ENCODE data around the gene GPR4.
"Not testable (repeated sequence)": the region's sequence is repeated elsewhere in the genome, so short reads cannot be mapped to it uniquely, and the experiment has no call there.

The GPR4 gene

GRCh38 chr19:45601524-45602374, at the start of gene GPR4:
Gene GPR4 (minus strand): TSS chr19:45602212. CDS start chr19:45591866, 10,346 bp downstream.
- no peak for DNase-seq

GRCh38 chr19:45650722-45651121, 48.7 kb upstream of the GPR4 start:
- no peak for DNase-seq

DNA sequence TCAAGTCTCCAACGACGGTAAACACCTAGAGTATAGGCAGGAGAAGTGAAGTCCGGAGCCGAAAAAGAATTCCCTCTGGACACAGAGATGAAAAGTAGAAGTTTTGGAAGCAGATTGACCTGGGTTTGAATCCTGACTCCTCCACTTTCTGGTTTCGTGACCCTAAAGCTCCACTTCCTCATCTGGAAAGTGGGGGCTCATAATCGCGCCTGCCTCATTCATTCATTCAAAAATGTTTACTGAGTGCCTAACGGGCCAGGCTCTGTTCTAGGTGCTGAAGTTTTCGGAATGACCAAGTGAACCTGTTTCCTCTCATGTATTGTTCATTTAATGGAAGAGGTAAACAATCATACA, 44.3 kb upstream of the GPR4 start:
- DNase-seq: no peak

DNA sequence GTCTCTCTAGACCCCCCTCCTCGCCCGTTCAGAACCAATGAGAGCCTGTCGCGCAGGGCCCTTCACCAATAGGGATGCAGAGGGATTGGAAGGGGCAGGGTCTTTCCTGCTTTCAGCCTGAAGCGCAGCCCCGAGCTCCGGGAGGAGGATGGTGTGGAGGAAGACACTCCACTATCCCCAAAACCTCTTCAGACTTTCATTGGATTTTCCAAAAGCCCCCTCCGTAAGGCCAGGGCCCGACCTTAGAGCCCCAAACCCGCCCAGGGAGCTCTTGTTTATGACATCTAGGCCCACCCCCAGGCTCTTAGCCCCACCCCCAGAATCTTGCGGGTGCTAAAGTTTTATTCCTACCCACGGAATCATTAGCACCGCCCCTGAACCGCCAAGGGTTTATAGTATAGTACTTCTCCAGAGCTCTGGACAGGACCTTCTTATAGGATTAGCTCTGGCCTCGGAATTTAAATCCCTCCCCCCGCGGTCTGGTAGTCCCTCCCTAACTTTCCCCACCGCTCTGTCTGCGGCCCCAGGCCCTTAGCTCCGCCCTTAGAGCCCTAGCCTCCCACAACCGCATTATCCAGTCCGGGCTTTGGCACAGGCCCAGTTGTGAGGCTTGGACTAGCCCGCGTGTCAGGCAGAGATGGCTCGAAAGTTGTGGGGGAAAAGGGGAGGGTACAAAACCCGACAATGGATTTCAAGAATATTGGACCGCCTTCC, 43.8 kb upstream of the GPR4 start:
- DNase-seq: peak; percentile 36

DNA sequence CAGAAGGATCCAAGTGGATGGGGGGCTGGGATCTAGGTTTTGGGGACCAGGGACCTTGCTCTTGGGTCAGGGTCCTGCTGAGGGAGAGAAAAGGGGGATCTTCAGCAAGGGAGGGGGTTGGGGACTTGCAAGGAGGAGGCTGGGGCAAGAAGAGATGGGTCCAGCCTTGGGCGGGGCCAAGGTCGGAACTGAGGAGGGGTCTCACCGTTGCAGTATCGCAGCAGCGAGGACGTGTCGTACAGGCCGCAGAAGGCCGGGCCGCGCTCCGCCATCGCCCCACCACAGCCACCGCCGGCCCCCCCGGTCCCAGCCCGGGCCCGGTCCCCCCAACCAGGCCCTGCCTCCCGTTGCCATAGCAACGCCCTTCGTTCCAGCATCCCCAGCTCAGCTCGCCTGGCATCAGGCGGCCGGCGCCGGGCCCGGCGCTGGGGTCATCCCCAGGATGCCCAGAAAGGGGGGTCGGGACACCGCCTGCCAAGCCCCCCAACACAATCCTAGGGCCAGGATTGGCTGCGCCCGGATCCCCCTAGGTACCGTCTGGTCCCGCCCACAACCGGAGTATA, 43.1 kb upstream of the GPR4 start:
- no peak for DNase-seq

- no peak for DNase-seq
These were observed 42.1 kb upstream of the GPR4 start for GRCh38 chr19:45643927-45644771.

- peak; percentile 57 for DNase-seq
These were observed 41.3 kb upstream of the GPR4 start for GRCh38 chr19:45643024-45643926.

DNA sequence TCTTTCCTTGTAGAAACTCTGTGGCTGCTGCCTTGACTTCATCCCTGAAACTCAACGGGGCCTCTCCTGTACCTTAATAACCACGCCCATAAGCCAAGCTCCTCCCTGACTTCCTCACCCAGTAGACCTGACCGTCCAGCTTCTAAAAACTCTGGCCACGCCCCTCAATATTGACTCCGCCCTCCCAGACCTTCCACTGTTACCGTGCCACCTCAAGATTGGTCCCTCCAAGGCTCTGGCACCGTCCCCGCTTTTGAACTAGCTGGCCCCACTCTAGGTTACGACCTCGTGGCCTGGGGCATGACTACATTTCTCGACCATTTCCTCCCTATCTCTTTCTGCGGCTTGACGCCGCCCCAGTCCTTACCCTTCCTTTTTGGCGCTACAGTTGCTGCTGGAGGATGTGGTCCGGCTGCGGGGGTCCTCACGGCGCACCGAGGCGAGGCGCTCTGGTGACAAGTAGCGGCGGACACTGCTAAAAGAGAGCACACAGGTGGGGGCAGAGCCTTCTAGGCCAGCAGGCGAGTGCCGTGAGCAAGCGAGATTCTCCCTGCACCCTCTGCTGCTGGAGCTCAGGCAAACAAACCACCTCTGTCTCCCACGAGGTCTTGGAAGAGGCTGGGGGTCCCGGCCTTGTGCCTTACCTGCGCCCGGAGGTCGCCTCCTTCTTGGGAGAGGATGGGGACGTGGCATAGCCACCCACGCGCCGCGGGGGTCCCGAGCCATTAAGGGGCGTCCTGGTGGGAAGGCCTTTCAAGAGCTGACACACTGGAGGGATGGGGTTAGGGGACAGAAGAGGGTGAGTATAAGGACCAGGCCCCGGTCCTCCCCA, 39.5 kb upstream of the GPR4 start:
- DNase-seq: peak; percentile 40

GRCh38 chr19:45640849-45641273, 38.8 kb upstream of the GPR4 start:
- no peak for DNase-seq

- no peak for DNase-seq
These were observed 37.1 kb upstream of the GPR4 start, which contains the start of gene EML2 for GRCh38 chr19:45638930-45639729. Gene EML2 (minus strand): TSS chr19:45639397. CDS start chr19:45639376, 21 bp downstream.

- DNase-seq: no peak
These were observed 36.1 kb upstream of the GPR4 start for GRCh38 chr19:45637890-45638667.

DNA sequence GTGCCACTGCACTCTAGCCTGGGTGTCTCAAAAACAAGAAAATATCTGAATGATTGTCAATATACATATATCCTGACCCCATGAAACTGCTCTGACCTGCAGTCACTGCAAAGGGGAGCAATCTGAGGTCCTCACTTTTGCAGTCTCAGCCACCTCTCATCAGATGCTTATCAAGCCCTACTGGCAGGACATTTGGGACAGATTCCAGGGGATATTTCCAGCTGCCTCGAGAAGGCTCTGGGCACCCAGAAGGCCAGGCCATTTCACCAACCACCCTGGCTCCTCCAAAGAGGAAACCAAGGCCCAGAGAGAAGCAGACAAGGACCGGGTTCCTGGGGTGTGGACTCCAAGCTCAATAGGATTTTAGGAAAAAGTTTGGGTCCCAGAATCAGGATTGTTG, 34.9 kb upstream of the GPR4 start:
- DNase-seq: no peak

- DNase-seq: no peak
These were observed 34.3 kb upstream of the GPR4 start for GRCh38 chr19:45636275-45636674.

DNA sequence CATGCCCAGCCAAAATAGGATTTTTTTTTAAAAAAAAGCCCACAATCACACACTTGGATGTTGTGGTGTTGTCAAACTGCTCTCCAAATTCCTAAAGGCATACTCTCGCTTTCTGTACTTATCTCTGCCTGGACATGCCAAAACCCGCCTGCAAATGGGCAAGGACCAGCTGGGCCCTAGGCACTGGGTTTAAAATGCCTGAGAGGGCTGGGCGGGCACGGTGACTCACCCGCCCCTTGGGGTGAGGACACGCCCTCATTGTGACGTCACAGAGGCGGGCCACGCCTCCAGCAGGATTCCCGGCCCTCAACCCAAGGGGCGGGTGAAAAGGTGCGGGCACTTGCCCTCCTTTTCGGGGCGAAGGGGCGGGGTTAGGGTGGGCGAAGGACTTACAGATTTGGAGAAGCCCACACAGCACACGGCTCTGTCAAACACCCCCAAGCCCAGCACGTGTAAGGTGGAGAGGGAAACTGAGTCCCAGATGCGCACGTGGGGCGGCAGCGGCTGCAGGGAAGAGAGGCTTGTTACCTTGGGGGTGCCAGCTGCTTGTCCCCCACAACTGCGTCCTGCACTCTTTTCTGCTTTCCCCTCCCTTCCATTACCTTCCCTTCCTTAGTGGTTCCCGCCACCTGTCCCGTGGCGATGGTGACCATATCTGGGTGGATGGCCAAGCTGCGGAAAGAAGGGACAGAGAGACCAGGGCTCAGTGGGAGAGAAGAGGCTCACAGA, 30.6 kb upstream of the GPR4 start:
- DNase-seq: no peak

- DNase-seq: no peak
These were observed 28.5 kb upstream of the GPR4 start for GRCh38 chr19:45630463-45630862.

GRCh38 chr19:45629704-45630103, 27.7 kb upstream of the GPR4 start:
- no peak for DNase-seq

GRCh38 chr19:45628219-45628618, 26.2 kb upstream of the GPR4 start:
- DNase-seq: not testable (repeated sequence)

DNA sequence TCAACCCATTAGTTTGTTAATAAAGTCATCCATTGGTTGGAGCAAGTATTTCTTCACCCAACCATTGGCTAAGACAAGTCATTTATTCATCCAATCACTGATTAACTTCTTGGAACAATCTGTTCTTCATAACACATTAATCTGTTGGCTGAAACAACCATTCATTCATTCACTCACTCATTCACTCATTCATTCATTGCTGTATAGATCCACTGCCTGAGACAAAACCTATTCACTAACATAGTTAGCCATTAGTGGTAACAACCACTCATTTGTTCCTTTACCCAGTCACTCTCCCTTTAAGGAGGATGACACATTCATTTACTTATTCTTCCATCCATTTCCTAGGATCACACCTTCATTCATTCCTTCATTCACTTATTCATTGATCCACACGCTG, 22.0 kb upstream of the GPR4 start:
- no peak for DNase-seq

Measured in NCI-H1092 (cell line).